ENCODE data around the gene KAZN.

Gene KAZN

DNA sequence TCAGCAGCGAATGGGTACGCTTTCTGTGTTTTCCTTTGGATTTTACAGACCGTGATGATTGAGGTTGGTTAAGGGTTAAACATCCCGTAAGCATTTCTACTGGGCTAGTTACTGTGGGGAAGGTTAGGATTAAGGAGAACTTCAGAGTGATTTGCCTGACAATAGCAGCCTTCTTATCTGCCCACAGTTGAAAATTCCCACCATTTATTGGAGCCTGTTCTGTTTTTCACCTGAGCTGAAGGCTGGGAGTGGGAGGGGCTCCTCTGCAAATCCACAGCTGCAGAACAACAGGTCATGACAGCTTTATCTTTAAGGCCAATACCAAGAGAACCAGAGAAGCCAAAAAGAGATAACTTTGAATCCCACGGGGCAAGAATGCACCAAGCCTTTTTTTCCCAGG, 168.6 kb downstream of the KAZN start:
- no peaks in the 10 kb centered on the region for H3K79me2 ChIP-seq (ENCODE audit: low read length)
- no peaks in the 10 kb centered on the region for H4K20me1 ChIP-seq (ENCODE audit: insufficient read depth, low read length)
- H3K27me3 ChIP-seq (replicated peaks; ENCODE audit: insufficient read depth, low read length) = no peaks in the 10 kb centered on the region
- H3K36me3 ChIP-seq (replicated peaks; ENCODE audit: insufficient read depth, low read length) = no peaks in the 10 kb centered on the region
- TF ChIP-seq EZH2phosphoT487 (IDR thresholded peaks at IDR 0.05; ENCODE audit: low read length) (no peak), CTCF (IDR thresholded peaks at IDR 0.05; ENCODE audit: low read length) (no peak), EZH2 (optimal IDR thresholded peaks at IDR 0.05; ENCODE audit: low read depth, low read length) (no peak)
- H3K27ac ChIP-seq (ENCODE audit: low read length) = no peak overlapping the region
- H3K4me2 ChIP-seq (ENCODE audit: low read depth, low read length) = no peak overlapping the region
- no peaks in the 10 kb centered on the region for H3K9me2 ChIP-seq (replicated peaks; ENCODE audit: insufficient read depth, low read length)
- H3K4me1 ChIP-seq (ENCODE audit: low read length) = no peaks in the 10 kb centered on the region
- DNase-seq = no peak
- H3K9me3 ChIP-seq (replicated peaks; ENCODE audit: insufficient read depth, low read length) = no peaks in the 10 kb centered on the region
- no peaks in the 10 kb centered on the region for H3F3A ChIP-seq (ENCODE audit: insufficient read depth, low read length)
- no peak overlapping the region for H3K4me3 ChIP-seq (ENCODE audit: low read length)
- H2AFZ ChIP-seq (ENCODE audit: low read length) = no peak overlapping the region
- no peak overlapping the region for H3K9ac ChIP-seq (ENCODE audit: low read length)

GRCh38 chr1:14768582-14769304, 170.3 kb downstream of the KAZN start:
- Histone ChIP-seq H3K9ac (ENCODE audit: low read length) (no peak overlapping the region), H3K27ac (ENCODE audit: low read length) (no peak overlapping the region), H3K9me2 (replicated peaks; ENCODE audit: insufficient read depth, low read length) (no peaks in the 10 kb centered on the region), H2AFZ (ENCODE audit: low read length) (no peak overlapping the region), H3F3A (ENCODE audit: insufficient read depth, low read length) (no peaks in the 10 kb centered on the region), H3K4me3 (ENCODE audit: low read length) (no peak overlapping the region), H4K20me1 (ENCODE audit: insufficient read depth, low read length) (no peaks in the 10 kb centered on the region), H3K27me3 (replicated peaks; ENCODE audit: insufficient read depth, low read length) (no peaks in the 10 kb centered on the region), H3K4me1 (ENCODE audit: low read length) (no peaks in the 10 kb centered on the region), H3K9me3 (replicated peaks; ENCODE audit: insufficient read depth, low read length) (no peaks in the 10 kb centered on the region), H3K79me2 (ENCODE audit: low read length) (no peaks in the 10 kb centered on the region), H3K4me2 (ENCODE audit: low read depth, low read length) (no peak overlapping the region), H3K36me3 (replicated peaks; ENCODE audit: insufficient read depth, low read length) (no peaks in the 10 kb centered on the region)
- TF ChIP-seq EZH2phosphoT487 (IDR thresholded peaks at IDR 0.05; ENCODE audit: low read length) = no peak
- TF ChIP-seq CTCF (IDR thresholded peaks at IDR 0.05; ENCODE audit: low read length) = no peak
- no peak for TF ChIP-seq EZH2 (optimal IDR thresholded peaks at IDR 0.05; ENCODE audit: low read depth, low read length)
- no peak for DNase-seq

DNA sequence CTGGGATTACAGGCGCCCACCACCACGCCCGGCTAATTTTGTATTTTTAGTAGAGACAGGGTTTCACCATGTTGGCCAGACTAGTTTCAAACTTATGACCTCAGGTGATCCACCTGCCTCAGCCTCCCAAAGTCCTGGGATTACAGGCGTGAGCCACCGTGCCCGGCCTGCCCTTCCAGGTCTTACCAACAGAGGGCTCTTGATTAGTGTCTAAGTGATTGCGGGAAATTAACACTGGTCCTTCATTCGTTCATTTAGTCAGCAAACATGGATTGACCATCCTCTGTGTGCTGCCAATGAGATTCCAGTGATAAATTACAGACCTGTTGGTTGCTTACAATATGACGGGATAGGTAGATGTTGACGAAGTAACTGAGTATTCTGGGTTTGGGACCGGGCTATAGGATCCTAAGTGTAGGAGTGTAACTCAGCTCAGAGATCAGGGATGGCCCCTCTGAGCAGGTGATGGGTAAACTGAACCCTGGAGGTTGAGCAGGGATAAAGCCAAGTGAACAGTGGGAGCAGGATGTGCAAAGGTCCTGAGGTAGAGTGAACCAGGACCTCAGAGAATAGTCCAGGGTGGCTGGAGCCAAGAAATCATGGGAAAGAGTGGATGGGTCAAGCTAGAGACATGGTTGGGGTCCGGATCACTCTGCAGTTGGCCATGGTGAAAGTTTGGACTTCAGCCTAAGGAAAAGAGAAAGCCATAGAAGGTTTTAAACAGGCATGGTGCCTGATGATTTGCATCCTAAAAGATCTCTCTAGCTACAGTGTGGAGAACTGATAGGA, 171.2 kb downstream of the KAZN start:
- no peaks in the 10 kb centered on the region for H3K9me2 ChIP-seq (replicated peaks; ENCODE audit: insufficient read depth, low read length)
- TF ChIP-seq CTCF (IDR thresholded peaks at IDR 0.05; ENCODE audit: low read length) = 0 out of 2 replicates have a peak, but pooled peaks have one; percentile 8
- no peak for TF ChIP-seq EZH2phosphoT487 (IDR thresholded peaks at IDR 0.05; ENCODE audit: low read length)
- no peak for TF ChIP-seq EZH2 (optimal IDR thresholded peaks at IDR 0.05; ENCODE audit: low read depth, low read length)
- H3K27ac ChIP-seq (ENCODE audit: low read length) = no peak overlapping the region
- DNase-seq = no peak
- H4K20me1 ChIP-seq (ENCODE audit: insufficient read depth, low read length) = no peaks in the 10 kb centered on the region
- no peak overlapping the region for H3K9ac ChIP-seq (ENCODE audit: low read length)
- H3K4me3 ChIP-seq (ENCODE audit: low read length) = no peak overlapping the region
- no peak overlapping the region for H3K4me2 ChIP-seq (ENCODE audit: low read depth, low read length)
- H3K79me2 ChIP-seq (ENCODE audit: low read length) = no peaks in the 10 kb centered on the region
- H3F3A ChIP-seq (ENCODE audit: insufficient read depth, low read length) = no peaks in the 10 kb centered on the region
- H3K36me3 ChIP-seq (replicated peaks; ENCODE audit: insufficient read depth, low read length) = no peaks in the 10 kb centered on the region
- H2AFZ ChIP-seq (ENCODE audit: low read length) = no peak overlapping the region
- H3K9me3 ChIP-seq (replicated peaks; ENCODE audit: insufficient read depth, low read length) = no peaks in the 10 kb centered on the region
- no peaks in the 10 kb centered on the region for H3K4me1 ChIP-seq (ENCODE audit: low read length)
- no peaks in the 10 kb centered on the region for H3K27me3 ChIP-seq (replicated peaks; ENCODE audit: insufficient read depth, low read length)

All from MM.1S (cell line).